H1 (cell line): ENCODE data around the gene GGT5. TPM values are rescaled to one million over a fixed set of nuclear protein-coding genes. Genes with fewer than 3 reads are reported as not detected.

Source experiments
- ASH2L ChIP-seq: fragments of 200-600, 300-600 bp; sonication (generic); IDR thresholded peaks from one replicate; pipeline ENCODE4 v1.7.1; 2017; ENCODE audit warnings: low read length
- CEBPB ChIP-seq: IDR thresholded peaks from 2 replicates; pipeline ENCODE4 v1.6.1; 2012; ENCODE audit warnings: low read depth, low read length
- EGR1 ChIP-seq: IDR thresholded peaks from 2 replicates; pipeline ENCODE4 v1.6.1; 2011; ENCODE audit warnings: low read depth, low read length, borderline replicate concordance
- GABPA ChIP-seq: IDR thresholded peaks from 2 replicates; pipeline ENCODE4 v1.6.1; 2011; ENCODE audit warnings: mild to moderate bottlenecking, low read length, moderate library complexity, borderline replicate concordance; ENCODE audit not compliant: insufficient read depth
- JUN ChIP-seq: IDR thresholded peaks from 2 replicates; pipeline ENCODE4 v1.6.1; 2011; ENCODE audit warnings: low read depth, mild to moderate bottlenecking, improper control_type of control experiment, low read length
- KDM4A ChIP-seq: IDR thresholded peaks from one replicate; pipeline ENCODE4 v1.7.1; 2012; ENCODE audit warnings: low read depth, mild to moderate bottlenecking, moderate library complexity, low read length, inconsistent platforms; ENCODE audit not compliant: severe bottlenecking
- NRF1 ChIP-seq: IDR thresholded peaks from 2 replicates; pipeline ENCODE4 v1.6.1; 2011; ENCODE audit warnings: mild to moderate bottlenecking, low read depth, low read length, improper control_type of control experiment
- POU5F1 ChIP-seq: IDR thresholded peaks from 2 replicates; pipeline ENCODE4 v1.6.1; 2011; ENCODE audit warnings: low read depth, mild to moderate bottlenecking, low read length, moderate library complexity
- RNF2 ChIP-seq: fragments of 200-900, 300-1000 bp; sonication (generic); IDR thresholded peaks from 2 replicates; pipeline ENCODE4 v1.7.1; 2016; ENCODE audit warnings: borderline replicate concordance, low read depth, mild to moderate bottlenecking, antibody characterized with exemption, low read length; ENCODE audit not compliant: poor library complexity, severe bottlenecking; ENCODE audit errors: missing control alignments
- RXRA ChIP-seq: IDR thresholded peaks from 2 replicates; pipeline ENCODE4 v1.6.1; 2011; ENCODE audit warnings: low read depth, mild to moderate bottlenecking, low read length, moderate library complexity; ENCODE audit not compliant: insufficient read depth
- SIN3A ChIP-seq, 2 experiments: IDR thresholded peaks in 1 of 2; conservative IDR thresholded peaks in 1 of 2; 2 replicates each; pipeline ENCODE4 v1.6.1; 2011 to 2012; ENCODE audit warnings: low read length in 2 of 2, improper control_type of control experiment in 1 of 2, low read depth in 1 of 2, mild to moderate bottlenecking in 1 of 2
- SIRT6 ChIP-seq: IDR thresholded peaks from one replicate; pipeline ENCODE4 v1.7.1; 2012; ENCODE audit warnings: low read length, inconsistent platforms
- SIX5 ChIP-seq: IDR thresholded peaks from 2 replicates; pipeline ENCODE4 v1.6.1; 2011; ENCODE audit warnings: mild to moderate bottlenecking, low read depth, low read length
- SP1 ChIP-seq: IDR thresholded peaks from 2 replicates; pipeline ENCODE4 v1.6.1; 2011; ENCODE audit warnings: low read depth, low read length
- SP4 ChIP-seq: IDR thresholded peaks from 2 replicates; pipeline ENCODE4 v1.6.1; 2012; ENCODE audit warnings: low read length, inconsistent platforms
- SRF ChIP-seq: IDR thresholded peaks from 2 replicates; pipeline ENCODE4 v1.6.1; 2011; ENCODE audit warnings: mild to moderate bottlenecking, low read depth, low read length, moderate library complexity
- SUZ12 ChIP-seq: fragments of 200-600 bp; sonication (generic); IDR thresholded peaks from 2 replicates; pipeline ENCODE4 v1.6.1; 2012; ENCODE audit warnings: mild to moderate bottlenecking, inconsistent platforms, low read length, moderate library complexity, mixed read lengths
- TAF7 ChIP-seq: optimal IDR thresholded peaks from 2 replicates; pipeline ENCODE3; 2011; ENCODE audit warnings: low read depth, mild to moderate bottlenecking, inconsistent platforms, low read length, moderate library complexity, borderline replicate concordance
- TCF12 ChIP-seq: IDR thresholded peaks from 2 replicates; pipeline ENCODE4 v1.6.1; 2011; ENCODE audit warnings: low read depth, mild to moderate bottlenecking, low read length
- TEAD4 ChIP-seq: IDR thresholded peaks from 2 replicates; pipeline ENCODE4 v1.6.1; 2012; ENCODE audit warnings: low read depth, low read length, inconsistent platforms, mixed read lengths
- ZNF274 ChIP-seq: IDR thresholded peaks from 2 replicates; pipeline ENCODE4 v1.7.0; 2012; ENCODE audit warnings: low read length, borderline replicate concordance; ENCODE audit errors: extremely low read depth
- polyA plus RNA-seq, 7 experiments: library from polyadenylated mRNA; depleted of rRNA in 3 of 7; stranded (reverse) in 5 of 7; unstranded in 2 of 7; fragments of >200 nt in 5 of 7; fragments of 200-250 nt in 2 of 7; gene quantifications; 1 replicate in 5 of 7; 2 replicates in 1 of 7; 4 replicates in 1 of 7; pipeline versions ENCODE4 v1.2.1 to v1.2.3, GENCODE V29; 2011 to 2013; ENCODE audit warnings: missing spikeins in 2 of 7, mixed read lengths in 2 of 7
- total RNA-seq: library from RNA; stranded (reverse); fragmentation: NEBNext Ultra II Directional; extraction: Animal tissue kit (Norgen Biotek cat#: 25700); gene quantifications from 2 replicates; pipeline ENCODE4 v1.2.1, GENCODE V29; 2021
- TF ChIP-seq, protein P1 (sequence below), 3 experiments: IDR thresholded peaks; 1 replicate in 2 of 3; 2 replicates in 1 of 3; pipeline versions ENCODE4 v1.5.1 to v1.6.1; 2011; ENCODE audit warnings: low read length in 3 of 3, mild to moderate bottlenecking in 3 of 3, inconsistent platforms in 2 of 3, low read depth in 1 of 3, moderate library complexity in 1 of 3; ENCODE audit not compliant: insufficient read depth in 1 of 3; ENCODE audit errors: control extremely low read depth in 1 of 3

Gene GGT5
- total and polyA plus RNA-seq, 2 of the 8 experiments (the other 6 are each of a cell fraction or from before 2014, with no cell fraction given) = 0.05 TPM; not detected in 1

- TF ChIP-seq TAF7 (no peak), NRF1 (no peak), SRF (no peak), ASH2L (no peak), CEBPB (no peak), JUN (no peak), SIRT6 (no peak), SP1 (no peak), SP4 (no peak), SIN3A (conservative IDR thresholded peaks at IDR 0.05 in 1 of 2, IDR thresholded peaks at IDR 0.05 in 1 of 2; ENCODE audit: low read depth in 1 of 2, low read length in 2 of 2) (peak in 1 of 2 experiments; percentile 73; a peak in 2 of 4 replicates), TCF12 (no peak), RNF2 (no peak), GABPA (no peak; the same call in 1 of the 2 replicates), EGR1 (no peak), SUZ12 (no peak), ZNF274 (no peak), TEAD4 (no peak), KDM4A (no peak), SIX5 (no peak), POU5F1 (no peak), RXRA (no peak)
- TF ChIP-seq, protein P1, sequence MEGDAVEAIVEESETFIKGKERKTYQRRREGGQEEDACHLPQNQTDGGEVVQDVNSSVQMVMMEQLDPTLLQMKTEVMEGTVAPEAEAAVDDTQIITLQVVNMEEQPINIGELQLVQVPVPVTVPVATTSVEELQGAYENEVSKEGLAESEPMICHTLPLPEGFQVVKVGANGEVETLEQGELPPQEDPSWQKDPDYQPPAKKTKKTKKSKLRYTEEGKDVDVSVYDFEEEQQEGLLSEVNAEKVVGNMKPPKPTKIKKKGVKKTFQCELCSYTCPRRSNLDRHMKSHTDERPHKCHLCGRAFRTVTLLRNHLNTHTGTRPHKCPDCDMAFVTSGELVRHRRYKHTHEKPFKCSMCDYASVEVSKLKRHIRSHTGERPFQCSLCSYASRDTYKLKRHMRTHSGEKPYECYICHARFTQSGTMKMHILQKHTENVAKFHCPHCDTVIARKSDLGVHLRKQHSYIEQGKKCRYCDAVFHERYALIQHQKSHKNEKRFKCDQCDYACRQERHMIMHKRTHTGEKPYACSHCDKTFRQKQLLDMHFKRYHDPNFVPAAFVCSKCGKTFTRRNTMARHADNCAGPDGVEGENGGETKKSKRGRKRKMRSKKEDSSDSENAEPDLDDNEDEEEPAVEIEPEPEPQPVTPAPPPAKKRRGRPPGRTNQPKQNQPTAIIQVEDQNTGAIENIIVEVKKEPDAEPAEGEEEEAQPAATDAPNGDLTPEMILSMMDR (IDR thresholded peaks at IDR 0.05; ENCODE audit: control extremely low read depth in 1 of 3, insufficient read depth in 1 of 3, low read depth in 1 of 3, low read length in 3 of 3) = peak; percentile 90 to 92 (median 90)
These were observed 2.9 kb upstream of the GGT5 start (continued) for GRCh38 chr22:24247564-24248344.
